ENCODE data around the gene TXNDC15.

DNA sequence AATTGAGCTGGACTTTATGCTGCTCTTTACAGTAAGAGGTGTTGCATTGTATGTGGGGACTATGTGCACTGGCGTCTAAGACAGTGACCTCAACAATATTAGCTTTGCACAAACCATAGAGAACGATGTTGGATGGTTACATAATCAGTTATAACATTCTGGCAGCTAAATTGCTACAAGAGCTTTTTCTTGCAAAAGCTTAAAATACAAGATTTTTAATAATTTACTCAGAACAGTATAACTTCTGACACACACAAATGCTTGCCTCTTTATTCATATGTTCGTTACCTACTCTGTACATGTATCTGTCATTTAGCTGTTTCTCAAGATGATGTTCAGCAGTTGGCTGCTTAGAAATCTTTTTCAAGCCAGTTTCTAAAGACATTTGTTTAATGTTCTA is 16.8 kb upstream of the TXNDC15 start:
- no peak for TF ChIP-seq ZNF274 (IDR thresholded peaks at IDR 0.05; ENCODE audit: low read depth, low read length)
- no peak for TF ChIP-seq YY1 (IDR thresholded peaks at IDR 0.05; ENCODE audit: insufficient read depth, insufficient read length)
- TF ChIP-seq SUZ12 (IDR thresholded peaks at IDR 0.05; ENCODE audit: extremely low read depth, insufficient read depth, insufficient read length): no peak
